HEK293 (cell line): ENCODE results near the gene KRTCAP2.

Experiments
- SETDB1 ChIP-seq: IDR thresholded peaks from one replicate; pipeline ENCODE4 v1.6.1; 2017; ENCODE audit warnings: mild to moderate bottlenecking, low read length, moderate library complexity, mixed read lengths; ENCODE audit not compliant: insufficient read length
- ZBTB20 ChIP-seq: fragments of 450-650 bp; formaldehyde crosslinking; IDR thresholded peaks from 2 replicates; pipeline ENCODE4 v1.5.1; 2016; ENCODE audit warnings: missing biosample characterization, missing genetic modification characterization
- ZNF10 ChIP-seq: fragments of 450-650 bp; formaldehyde crosslinking; IDR thresholded peaks from 2 replicates; pipeline ENCODE4 v1.5.1; 2017; ENCODE audit warnings: missing biosample characterization, missing genetic modification characterization
- ZNF24 ChIP-seq: fragments of 450-650 bp; formaldehyde crosslinking; IDR thresholded peaks from 2 replicates; pipeline ENCODE4 v1.5.1; 2016; ENCODE audit warnings: missing biosample characterization, missing genetic modification characterization
- ZNF302 ChIP-seq: fragments of 450-650 bp; formaldehyde crosslinking; IDR thresholded peaks from 2 replicates; pipeline ENCODE4 v1.5.1; 2016; ENCODE audit warnings: missing biosample characterization, missing genetic modification characterization, low read depth
- ZSCAN23 ChIP-seq: fragments of 450-650 bp; formaldehyde crosslinking; IDR thresholded peaks from 2 replicates; pipeline ENCODE4 v1.5.1; 2016; ENCODE audit warnings: missing biosample characterization, missing genetic modification characterization
- TF ChIP-seq, protein P1 (sequence below): fragments of 450-650 bp; formaldehyde crosslinking; IDR thresholded peaks from 2 replicates; pipeline ENCODE4 v1.5.1; 2016; ENCODE audit warnings: missing biosample characterization, missing genetic modification characterization
- TF ChIP-seq, protein P2 (sequence below): fragments of 450-650 bp; formaldehyde crosslinking; IDR thresholded peaks from 2 replicates; pipeline ENCODE4 v1.5.1; 2016; ENCODE audit warnings: missing biosample characterization, missing genetic modification characterization, low read depth
- TF ChIP-seq, protein P3 (sequence below): fragments of 450-650 bp; formaldehyde crosslinking; IDR thresholded peaks from 2 replicates; pipeline ENCODE4 v1.5.1; 2016; ENCODE audit warnings: missing biosample characterization, missing genetic modification characterization
- TF ChIP-seq, protein P4 (sequence below): sonication (generic); formaldehyde crosslinking; IDR thresholded peaks from 2 replicates; pipeline ENCODE4 v1.8.1; 2022; ENCODE audit warnings: mild to moderate bottlenecking, moderate library complexity, missing genetic modification reagents
- TF ChIP-seq, protein P5 (sequence below): fragments of 450-650 bp; formaldehyde crosslinking; IDR thresholded peaks from 2 replicates; pipeline ENCODE4 v1.5.1; 2017; ENCODE audit warnings: missing biosample characterization, missing genetic modification characterization

DNA sequence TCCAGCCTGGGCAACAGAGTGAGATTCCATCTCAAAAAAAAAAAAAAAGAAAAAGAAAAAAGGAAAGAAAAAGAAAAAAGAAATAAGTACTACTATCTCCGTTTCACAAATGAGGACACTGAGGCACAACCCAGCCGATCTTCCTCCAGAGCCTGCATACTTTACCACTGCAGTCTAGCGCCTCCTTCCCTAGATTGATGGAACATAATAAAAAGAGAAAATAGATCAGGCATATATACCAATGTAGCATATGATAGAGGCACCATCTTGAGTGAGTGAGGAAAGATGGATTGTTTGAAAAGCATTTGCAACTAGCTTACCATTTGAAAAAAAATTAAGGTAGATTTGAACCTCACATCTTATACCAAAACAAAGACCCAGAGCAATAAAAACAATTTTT lies 27.6 kb downstream of the KRTCAP2 start:
- TF ChIP-seq, protein P1, sequence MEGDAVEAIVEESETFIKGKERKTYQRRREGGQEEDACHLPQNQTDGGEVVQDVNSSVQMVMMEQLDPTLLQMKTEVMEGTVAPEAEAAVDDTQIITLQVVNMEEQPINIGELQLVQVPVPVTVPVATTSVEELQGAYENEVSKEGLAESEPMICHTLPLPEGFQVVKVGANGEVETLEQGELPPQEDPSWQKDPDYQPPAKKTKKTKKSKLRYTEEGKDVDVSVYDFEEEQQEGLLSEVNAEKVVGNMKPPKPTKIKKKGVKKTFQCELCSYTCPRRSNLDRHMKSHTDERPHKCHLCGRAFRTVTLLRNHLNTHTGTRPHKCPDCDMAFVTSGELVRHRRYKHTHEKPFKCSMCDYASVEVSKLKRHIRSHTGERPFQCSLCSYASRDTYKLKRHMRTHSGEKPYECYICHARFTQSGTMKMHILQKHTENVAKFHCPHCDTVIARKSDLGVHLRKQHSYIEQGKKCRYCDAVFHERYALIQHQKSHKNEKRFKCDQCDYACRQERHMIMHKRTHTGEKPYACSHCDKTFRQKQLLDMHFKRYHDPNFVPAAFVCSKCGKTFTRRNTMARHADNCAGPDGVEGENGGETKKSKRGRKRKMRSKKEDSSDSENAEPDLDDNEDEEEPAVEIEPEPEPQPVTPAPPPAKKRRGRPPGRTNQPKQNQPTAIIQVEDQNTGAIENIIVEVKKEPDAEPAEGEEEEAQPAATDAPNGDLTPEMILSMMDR (tag by site-specific recombination), result no peak
- TF ChIP-seq, protein P2, sequence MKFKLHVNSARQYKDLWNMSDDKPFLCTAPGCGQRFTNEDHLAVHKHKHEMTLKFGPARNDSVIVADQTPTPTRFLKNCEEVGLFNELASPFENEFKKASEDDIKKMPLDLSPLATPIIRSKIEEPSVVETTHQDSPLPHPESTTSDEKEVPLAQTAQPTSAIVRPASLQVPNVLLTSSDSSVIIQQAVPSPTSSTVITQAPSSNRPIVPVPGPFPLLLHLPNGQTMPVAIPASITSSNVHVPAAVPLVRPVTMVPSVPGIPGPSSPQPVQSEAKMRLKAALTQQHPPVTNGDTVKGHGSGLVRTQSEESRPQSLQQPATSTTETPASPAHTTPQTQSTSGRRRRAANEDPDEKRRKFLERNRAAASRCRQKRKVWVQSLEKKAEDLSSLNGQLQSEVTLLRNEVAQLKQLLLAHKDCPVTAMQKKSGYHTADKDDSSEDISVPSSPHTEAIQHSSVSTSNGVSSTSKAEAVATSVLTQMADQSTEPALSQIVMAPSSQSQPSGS, result no peak
- TF ChIP-seq, protein P3, sequence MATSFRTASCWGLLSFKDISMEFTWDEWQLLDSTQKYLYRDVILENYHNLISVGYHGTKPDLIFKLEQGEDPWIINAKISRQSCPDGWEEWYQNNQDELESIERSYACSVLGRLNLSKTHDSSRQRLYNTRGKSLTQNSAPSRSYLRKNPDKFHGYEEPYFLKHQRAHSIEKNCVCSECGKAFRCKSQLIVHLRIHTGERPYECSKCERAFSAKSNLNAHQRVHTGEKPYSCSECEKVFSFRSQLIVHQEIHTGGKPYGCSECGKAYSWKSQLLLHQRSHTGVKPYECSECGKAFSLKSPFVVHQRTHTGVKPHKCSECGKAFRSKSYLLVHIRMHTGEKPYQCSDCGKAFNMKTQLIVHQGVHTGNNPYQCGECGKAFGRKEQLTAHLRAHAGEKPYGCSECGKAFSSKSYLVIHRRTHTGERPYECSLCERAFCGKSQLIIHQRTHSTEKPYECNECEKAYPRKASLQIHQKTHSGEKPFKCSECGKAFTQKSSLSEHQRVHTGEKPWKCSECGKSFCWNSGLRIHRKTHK, result no peak
- TF ChIP-seq ZNF24 (no peak), ZNF10 (tag by site-specific recombination) (no peak), ZBTB20 (no peak), ZSCAN23 (tag by site-specific recombination) (no peak), SETDB1 (no peak), ZNF302 (tag by site-specific recombination) (no peak)
- TF ChIP-seq, protein P4, sequence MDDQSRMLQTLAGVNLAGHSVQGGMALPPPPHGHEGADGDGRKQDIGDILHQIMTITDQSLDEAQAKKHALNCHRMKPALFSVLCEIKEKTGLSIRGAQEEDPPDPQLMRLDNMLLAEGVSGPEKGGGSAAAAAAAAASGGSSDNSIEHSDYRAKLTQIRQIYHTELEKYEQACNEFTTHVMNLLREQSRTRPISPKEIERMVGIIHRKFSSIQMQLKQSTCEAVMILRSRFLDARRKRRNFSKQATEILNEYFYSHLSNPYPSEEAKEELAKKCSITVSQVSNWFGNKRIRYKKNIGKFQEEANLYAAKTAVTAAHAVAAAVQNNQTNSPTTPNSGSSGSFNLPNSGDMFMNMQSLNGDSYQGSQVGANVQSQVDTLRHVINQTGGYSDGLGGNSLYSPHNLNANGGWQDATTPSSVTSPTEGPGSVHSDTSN, result no peak
- TF ChIP-seq, protein P5, sequence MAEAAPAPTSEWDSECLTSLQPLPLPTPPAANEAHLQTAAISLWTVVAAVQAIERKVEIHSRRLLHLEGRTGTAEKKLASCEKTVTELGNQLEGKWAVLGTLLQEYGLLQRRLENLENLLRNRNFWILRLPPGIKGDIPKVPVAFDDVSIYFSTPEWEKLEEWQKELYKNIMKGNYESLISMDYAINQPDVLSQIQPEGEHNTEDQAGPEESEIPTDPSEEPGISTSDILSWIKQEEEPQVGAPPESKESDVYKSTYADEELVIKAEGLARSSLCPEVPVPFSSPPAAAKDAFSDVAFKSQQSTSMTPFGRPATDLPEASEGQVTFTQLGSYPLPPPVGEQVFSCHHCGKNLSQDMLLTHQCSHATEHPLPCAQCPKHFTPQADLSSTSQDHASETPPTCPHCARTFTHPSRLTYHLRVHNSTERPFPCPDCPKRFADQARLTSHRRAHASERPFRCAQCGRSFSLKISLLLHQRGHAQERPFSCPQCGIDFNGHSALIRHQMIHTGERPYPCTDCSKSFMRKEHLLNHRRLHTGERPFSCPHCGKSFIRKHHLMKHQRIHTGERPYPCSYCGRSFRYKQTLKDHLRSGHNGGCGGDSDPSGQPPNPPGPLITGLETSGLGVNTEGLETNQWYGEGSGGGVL (tag by site-specific recombination), result no peak
